Spleen (tissue), 11 donors: ENCODE measurements around the gene KSR2. TPM values are rescaled to one million over a fixed set of nuclear protein-coding genes. Genes with fewer than 3 reads are reported as not detected.
"Not testable (repeated sequence)": the region's sequence is repeated elsewhere in the genome, so short reads cannot be mapped to it uniquely, and the experiment has no call there.

Experiments
- DNase-seq: peaks from one replicate; pipeline ENCODE4 v3.0.0-alpha.2; 2020
- H3K27ac ChIP-seq, 8 donors: fragments of 200-600 bp; sonication (generic) in 7 of 8; 1 replicate in 4 of 8; 2 replicates in 4 of 8; pipeline versions ENCODE4 v1.5.0 to v1.8.0; 2016 to 2021; ENCODE audit warnings: inconsistent platforms in 4 of 8, mild to moderate bottlenecking in 4 of 8, moderate library complexity in 1 of 8
- H3K27me3 ChIP-seq, 7 donors: fragments of 200-600 bp; sonication (generic) in 6 of 7; replicated peaks in 1 of 7; 1 replicate in 4 of 7; 2 replicates in 3 of 7; pipeline versions ENCODE4 v1.5.0 to v1.8.0; 2016 to 2021; ENCODE audit warnings: inconsistent platforms in 3 of 7, mild to moderate bottlenecking in 1 of 7
- H3K36me3 ChIP-seq, 6 donors: fragments of 200-600 bp; sonication (generic) in 5 of 6; 1 replicate in 4 of 6; 2 replicates in 2 of 6; pipeline versions ENCODE4 v1.5.0 to v1.8.0; 2016 to 2021; ENCODE audit warnings: inconsistent platforms in 2 of 6
- H3K4me1 ChIP-seq, 6 donors: fragments of 200-600 bp; sonication (generic) in 5 of 6; 1 replicate in 3 of 6; 2 replicates in 3 of 6; pipeline versions ENCODE4 v1.5.0 to v1.8.0; 2016 to 2021; ENCODE audit warnings: inconsistent platforms in 3 of 6
- H3K4me3 ChIP-seq, 8 donors: fragments of 200-600 bp; sonication (generic) in 7 of 8; 1 replicate in 4 of 8; 2 replicates in 4 of 8; pipeline versions ENCODE4 v1.5.0 to v1.8.0; 2016 to 2021; ENCODE audit warnings: inconsistent platforms in 4 of 8, mild to moderate bottlenecking in 4 of 8, moderate library complexity in 2 of 8
- H3K9me3 ChIP-seq, 8 donors: fragments of 200-600 bp; sonication (generic) in 7 of 8; 1 replicate in 4 of 8; 2 replicates in 4 of 8; pipeline versions ENCODE4 v1.5.0 to v1.8.0; 2016 to 2021; ENCODE audit warnings: inconsistent platforms in 4 of 8
- CTCF ChIP-seq, 11 experiments: fragments of 200-600 bp in 7 of 11; fragments of 450-650 bp in 4 of 11; sonication (generic) in 4 of 11; IDR thresholded peaks in 8 of 11; conservative IDR thresholded peaks in 3 of 11; 1 replicate in 7 of 11; 2 replicates in 4 of 11; pipeline versions ENCODE4 v1.4.0 to v1.8.0; 2016 to 2021; ENCODE audit warnings: antibody characterized with exemption in 11 of 11, inconsistent platforms in 4 of 11, mild to moderate bottlenecking in 1 of 11
- POLR2A ChIP-seq, 3 donors: fragments of 450-650 bp; IDR thresholded peaks; one replicate each; pipeline ENCODE4 v1.5.1; 2017; ENCODE audit warnings: antibody characterized with exemption in 3 of 3, mild to moderate bottlenecking in 1 of 3
- POLR2AphosphoS5 ChIP-seq, 3 donors: sonication (generic); formaldehyde crosslinking; IDR thresholded peaks; one replicate each; pipeline ENCODE4 v1.5.1; 2017; ENCODE audit warnings: antibody characterized with exemption in 3 of 3
- WGBS, 5 donors: extraction: QIAGEN DNeasy Blood & Tissue Kit in 3 of 5; methylation state at CpG; one replicate each; pipeline versions ENCODE4 v1.1.5 to v1.1.7; 2013 to 2018; 5-methylcytosine and 5-hydroxymethylcytosine counted together
- intact Hi-C: fragments of 100-400 bp; cut with DNase I; formaldehyde crosslinking; loops from one replicate; pipeline ENCODE4 v1.15.0; 2023; ENCODE audit warnings: low total_unique reads
- polyA plus RNA-seq, 3 donors: library from polyadenylated mRNA; stranded (reverse); fragments of 200-250 nt; gene quantifications; one replicate each; pipeline ENCODE4 v1.2.1, GENCODE V29; 2013
- total RNA-seq, 7 donors: library from RNA; depleted of rRNA in 3 of 7; stranded (reverse); fragments of >200 nt in 3 of 7; fragmentation: NEBNext Ultra II Directional in 4 of 7; extraction: Animal tissue kit (Norgen Biotek cat#: 25700) in 4 of 7; gene quantifications; one replicate each; pipeline versions ENCODE4 v1.1.0 to v1.2.1, GENCODE V29; 2016 to 2021
- donor health status: healthy with polysubstance abuse.
- donor health status: DM: no; HTN: no; CAD: no; lungs with moderate emphysema.
- donor health status: DM: no; HTN: no; CAD: no.
- donor health status: Bipolar disorder and iron deficiency.
- donor health status: healthy.
- donor health status: DM: no; HTN: no; CAD: no.
- donor health status: DM: yes; HTN: yes; CAD: no.

Gene KSR2
- total and polyA plus RNA-seq, 10 donors, result under 0.01 to 0.09 (median 0.02) TPM; not detected in 4

- H3K27ac ChIP-seq, result no peak overlapping the region
- H3K4me1 ChIP-seq, result no peaks in the 10 kb centered on the region
- no peaks in the 10 kb centered on the region for H3K36me3 ChIP-seq
- peaks cover 0 to 10% (median 0%) of the 10 kb centered on the region in 8 donors for H3K9me3 ChIP-seq
- H3K4me3 ChIP-seq, result no peak overlapping the region
- 77 to 84% (median 81%) methylated on average over 9 to 10 of the region's 10 CpGs for WGBS, 5 donors
- DNase-seq, result no peak
- TF ChIP-seq POLR2AphosphoS5 (IDR thresholded peaks at IDR 0.05), result no peak
- no peak for TF ChIP-seq POLR2A (IDR thresholded peaks at IDR 0.05)
- no peak for TF ChIP-seq CTCF (IDR thresholded peaks at IDR 0.05 in 8 of 11, conservative IDR thresholded peaks at IDR 0.05 in 3 of 11)
- intact Hi-C loops, result no loop called here
- peaks cover 0 to 45% (median 0%) of the 10 kb centered on the region in 7 donors for H3K27me3 ChIP-seq
Observed at GRCh38 chr12:117863002-117863709, 105.6 kb downstream of the KSR2 start.

GRCh38 chr12:117861691-117862090, 107.1 kb downstream of the KSR2 start:
- Histone ChIP-seq H3K36me3 (no peaks in the 10 kb centered on the region), H3K27ac (no peak overlapping the region), H3K27me3 (peaks cover 0 to 52% (median 0%) of the 10 kb centered on the region in 7 donors), H3K4me1 (no peaks in the 10 kb centered on the region), H3K4me3 (no peak overlapping the region), H3K9me3 (peaks cover 0 to 5% (median 0%) of the 10 kb centered on the region in 8 donors)
- no peak for DNase-seq
- TF ChIP-seq POLR2A (IDR thresholded peaks at IDR 0.05) (no peak), CTCF (IDR thresholded peaks at IDR 0.05 in 8 of 11, conservative IDR thresholded peaks at IDR 0.05 in 3 of 11) (no peak), POLR2AphosphoS5 (IDR thresholded peaks at IDR 0.05) (no peak)
- intact Hi-C loops, result no loop called here

GRCh38 chr12:117860787-117861290, 108.0 kb downstream of the KSR2 start:
- intact Hi-C loops, result not testable (repeated sequence)

GRCh38 chr12:117860111-117860510, 108.7 kb downstream of the KSR2 start:
- Histone ChIP-seq H3K27ac (no peak overlapping the region), H3K9me3 (peaks cover 0 to 6% (median 0%) of the 10 kb centered on the region in 8 donors)
- WGBS, 5 donors, result 76 to 90% (median 87%) methylated on average over 7 to 15 of the region's 15 CpGs

More at GRCh38 chr12:117860787-117861290, 108.0 kb downstream of the KSR2 start:
- H3K27ac ChIP-seq, DNase-seq, H3K9me3 ChIP-seq, H3K4me3 ChIP-seq, H3K36me3 ChIP-seq, H3K4me1 ChIP-seq: not testable (repeated sequence)
- peaks cover 0 to 60% (median 0%) of the 10 kb centered on the region in 7 donors for H3K27me3 ChIP-seq
- WGBS, 5 donors, result 69 to 92% (median 81%) methylated on average over 13 of the region's 13 CpGs

More at GRCh38 chr12:117860111-117860510, 108.7 kb downstream of the KSR2 start:
- DNase-seq, result no peak
- TF ChIP-seq POLR2AphosphoS5 (IDR thresholded peaks at IDR 0.05) (no peak), POLR2A (IDR thresholded peaks at IDR 0.05) (no peak), CTCF (IDR thresholded peaks at IDR 0.05 in 8 of 11, conservative IDR thresholded peaks at IDR 0.05 in 3 of 11) (no peak)
- intact Hi-C loops, result no loop called here
- no peaks in the 10 kb centered on the region for H3K36me3 ChIP-seq
- H3K27me3 ChIP-seq, result peaks cover 0 to 60% (median 0%) of the 10 kb centered on the region in 7 donors
- H3K4me1 ChIP-seq, result no peaks in the 10 kb centered on the region
- H3K4me3 ChIP-seq, result no peak overlapping the region
